Ovary (tissue), 1 donor: ENCODE results near the gene SOAT1.

ENCODE experiments used
- EP300 ChIP-seq: sonication (generic); formaldehyde crosslinking; IDR thresholded peaks from one replicate; pipeline ENCODE4 v1.6.1; 2017; ENCODE audit warnings: antibody characterized with exemption
- POLR2A ChIP-seq: fragments of 450-650 bp; IDR thresholded peaks from one replicate; pipeline ENCODE4 v1.6.1; 2017; ENCODE audit warnings: antibody characterized with exemption, mild to moderate bottlenecking, moderate library complexity

DNA sequence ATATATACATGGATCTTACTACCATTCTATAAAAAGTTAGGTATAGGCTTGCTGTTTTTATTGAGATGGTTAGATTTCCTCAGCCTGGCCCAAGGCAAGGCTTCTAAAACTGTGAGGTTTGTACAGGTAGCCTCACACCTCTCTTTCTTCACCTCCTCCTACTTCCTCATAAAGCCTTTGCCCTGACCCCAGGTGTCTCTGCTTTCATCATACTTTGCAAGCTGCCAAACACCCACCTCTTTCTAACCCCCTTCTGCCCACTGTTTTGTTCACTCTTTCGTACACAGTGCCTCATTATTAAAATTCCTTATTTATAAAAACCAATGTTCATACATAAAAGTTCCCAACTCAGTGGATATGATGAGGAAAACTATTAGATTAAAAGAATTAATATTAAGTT, 31.4 kb upstream of the SOAT1 start:
- TF ChIP-seq POLR2A: no peak
- TF ChIP-seq EP300: no peak
